Keratinocyte (primary cell): ENCODE results near the gene HRAS. TPM values are rescaled to one million over a fixed set of nuclear protein-coding genes. Genes with fewer than 3 reads are reported as not detected.
A peak's percentile ranks its signal among the peaks of the same experiment; 100 is the strongest.

Experiments used
- DNase-seq: peaks from one replicate; pipeline ENCODE4 v3.0.0-alpha.2; 2011; ENCODE audit warnings: low read depth, missing footprints, low spot score
- FAIRE-seq: peaks from 2 replicates; lab custom pipeline; 2011; peaks lifted over from hg19 to GRCh38; lab: Jason Lieb, UNC
- H2AFZ ChIP-seq: 2 replicates; pipeline ENCODE4 v1.6.0; 2012; ENCODE audit warnings: low read length, control low read depth, inconsistent platforms; ENCODE audit not compliant: control insufficient read depth
- H3K27ac ChIP-seq: 2 replicates; pipeline ENCODE4 v1.5.1; 2011; ENCODE audit warnings: low read length; ENCODE audit not compliant: control insufficient read depth, insufficient read depth
- H3K27me3 ChIP-seq: 3 replicates; pipeline ENCODE4 v1.6.0; 2011; ENCODE audit warnings: low read length; ENCODE audit not compliant: control insufficient read depth, insufficient read depth; ENCODE audit errors: extremely low read depth
- H3K36me3 ChIP-seq, 2 experiments: 2 replicates in 1 of 2; 3 replicates in 1 of 2; pipeline ENCODE4 v1.5.1; 2011; ENCODE audit warnings: low read length in 2 of 2, mild to moderate bottlenecking in 1 of 2; ENCODE audit not compliant: control insufficient read depth in 2 of 2, insufficient read depth in 2 of 2; ENCODE audit errors: extremely low read depth in 1 of 2
- H3K4me1 ChIP-seq: 3 replicates; pipeline ENCODE4 v1.5.1; 2011; ENCODE audit warnings: low read length; ENCODE audit not compliant: control insufficient read depth, insufficient read depth; ENCODE audit errors: extremely low read depth
- H3K4me2 ChIP-seq: 3 replicates; pipeline ENCODE4 v1.6.0; 2011; ENCODE audit warnings: low read depth, low read length; ENCODE audit not compliant: control insufficient read depth, insufficient read depth; ENCODE audit errors: extremely low read depth
- H3K4me3 ChIP-seq, 3 experiments: fragments of 200-600 bp in 1 of 3; sonication (generic) in 1 of 3; 2 replicates in 2 of 3; 3 replicates in 1 of 3; pipeline ENCODE4 v1.5.1; 2011 to 2016; ENCODE audit warnings: low read length in 3 of 3, mild to moderate bottlenecking in 3 of 3, control low read depth in 2 of 3, inconsistent platforms in 1 of 3, low read depth in 1 of 3, mixed read lengths in 1 of 3, mixed run types in 1 of 3, moderate library complexity in 1 of 3; ENCODE audit not compliant: control insufficient read depth in 2 of 3, insufficient read depth in 2 of 3; ENCODE audit errors: extremely low read depth in 1 of 3
- H3K79me2 ChIP-seq: 2 replicates; pipeline ENCODE4 v1.6.0; 2012; ENCODE audit warnings: low read length; ENCODE audit not compliant: control insufficient read depth, insufficient read depth
- H3K9ac ChIP-seq: 3 replicates; pipeline ENCODE4 v1.6.0; 2011; ENCODE audit warnings: low read length; ENCODE audit not compliant: control insufficient read depth, insufficient read depth; ENCODE audit errors: extremely low read depth
- H3K9me1 ChIP-seq: 3 replicates; pipeline ENCODE4 v1.6.0; 2011; ENCODE audit warnings: low read length; ENCODE audit not compliant: control insufficient read depth, insufficient read depth; ENCODE audit errors: extremely low read depth
- H3K9me3 ChIP-seq: 2 replicates; pipeline ENCODE4 v1.5.1; 2012; ENCODE audit warnings: low read depth, low read length; ENCODE audit not compliant: control insufficient read depth
- H4K20me1 ChIP-seq: 3 replicates; pipeline ENCODE4 v1.6.0; 2011; ENCODE audit warnings: low read length; ENCODE audit not compliant: control insufficient read depth, insufficient read depth; ENCODE audit errors: extremely low read depth
- EZH2 ChIP-seq: IDR thresholded peaks from one replicate; pipeline ENCODE4 v1.6.1; 2012; ENCODE audit warnings: inconsistent platforms, mild to moderate bottlenecking, low read length, moderate library complexity
- dilution Hi-C: fragments of 300-500 bp; cut with MboI; formaldehyde crosslinking; loops from one replicate; pipeline ENCODE4 v1.7.0; 2020; ENCODE audit warnings: low sequenced_read_pairs; ENCODE audit not compliant: extremely low pct_ligation_motif_present
- polyA plus RNA-seq, 5 experiments: library from polyadenylated mRNA; depleted of rRNA in 3 of 5; stranded (reverse) in 3 of 5; stranded (forward) in 1 of 5; unstranded in 1 of 5; fragments of >200 nt; gene quantifications; 1 replicate in 1 of 5; 2 replicates in 3 of 5; 3 replicates in 1 of 5; pipeline versions ENCODE4 v1.2.1 to v1.2.3, GENCODE V29; 2011 to 2012; ENCODE audit warnings: missing spikeins in 2 of 5, low read depth in 1 of 5, low replicate concordance in 1 of 5
- TF ChIP-seq, protein P1 (sequence below), 3 experiments: IDR thresholded peaks in 1 of 3; conservative IDR thresholded peaks in 1 of 3; optimal IDR thresholded peaks in 1 of 3; 2 replicates in 2 of 3; 3 replicates in 1 of 3; pipeline versions ENCODE3 to v1.5.1; 2011; ENCODE audit warnings: low read length in 3 of 3, mild to moderate bottlenecking in 3 of 3, moderate library complexity in 2 of 3, control low read depth in 1 of 3, inconsistent platforms in 1 of 3; ENCODE audit not compliant: insufficient read depth in 2 of 3; ENCODE audit errors: extremely low read depth in 1 of 3

HRAS gene
- polyA plus RNA-seq, 1 donor (not counting 4 experiments of a cell fraction or from before 2014, with no cell fraction given) = 112 TPM

DNA sequence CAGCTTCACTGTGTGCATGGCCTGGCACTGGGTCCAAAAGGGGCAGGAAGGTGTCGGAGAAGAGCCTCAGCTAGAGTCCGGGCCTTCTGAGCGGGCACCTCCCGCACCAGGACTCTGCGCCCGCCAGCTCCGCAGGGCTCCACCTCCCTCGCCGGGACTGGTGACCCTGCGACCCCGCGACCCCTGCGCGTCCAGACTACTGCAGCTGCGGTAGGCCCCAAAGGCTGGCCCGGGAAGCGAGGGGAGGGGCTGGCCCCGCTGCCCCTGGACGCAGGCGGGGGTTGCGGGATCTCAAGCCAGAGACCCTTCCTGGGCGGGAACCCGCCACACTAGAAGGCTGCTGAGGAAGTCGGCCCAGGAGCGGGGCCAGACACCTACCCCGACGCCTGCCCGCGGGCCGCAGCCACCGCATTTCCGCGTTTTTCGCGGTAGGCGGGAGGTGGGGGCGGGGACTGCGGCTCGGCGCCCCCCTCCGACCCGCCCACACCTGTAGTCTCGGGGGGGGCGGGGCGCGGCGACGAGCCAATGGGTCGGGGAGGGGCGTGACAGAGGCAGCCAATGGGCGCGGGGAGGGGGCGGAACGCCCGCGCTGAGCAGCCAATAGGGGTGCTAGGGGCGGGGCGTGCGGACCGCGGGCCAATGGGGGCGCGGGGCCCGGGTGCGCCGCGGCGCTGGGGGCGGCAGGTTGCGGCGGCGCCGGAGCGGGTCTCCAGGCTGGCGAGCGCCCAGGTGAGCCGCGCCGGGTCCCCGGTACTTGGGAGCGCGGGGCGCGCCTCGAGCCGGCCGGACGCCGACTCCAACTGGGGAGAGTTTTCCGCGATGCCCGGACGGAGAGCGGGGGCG is 25.1 kb upstream of the HRAS start, which contains the start of the genes LMNTD2 and RASSF7:
LMNTD2 (minus strand) TSS at position 434 of the 843 bp plus-strand sequence; CDS start at position 412, 22 bp downstream.
RASSF7 (plus strand) TSS at position 666 of the 843 bp plus-strand sequence. CDS start 799 bp downstream, outside the sequence.
- dilution Hi-C loops = no loop called here
- Histone ChIP-seq H3K9me1 (no peaks in the 10 kb centered on the region), H3K27ac (peak within 1 kb of the TSS; percentile 39), H3K27me3 (peaks cover 20% of the 10 kb centered on the region), H3K9me3 (no peaks in the 10 kb centered on the region), H2AFZ (peak within 1 kb of the TSS; percentile 22), H3K79me2 (peaks cover 16% of the 10 kb centered on the region), H3K4me3 (peak within 1 kb of the TSS; percentile 62 to 91 (median 74)), H3K4me2 (peak within 1 kb of the TSS; percentile 93), H3K4me1 (peaks cover 15% of the 10 kb centered on the region), H3K36me3 (peaks cover 4 to 16% of the 10 kb centered on the region in 2 experiments), H3K9ac (peak within 1 kb of the TSS; percentile 73), H4K20me1 (no peaks in the 10 kb centered on the region)
- TF ChIP-seq, protein P1, sequence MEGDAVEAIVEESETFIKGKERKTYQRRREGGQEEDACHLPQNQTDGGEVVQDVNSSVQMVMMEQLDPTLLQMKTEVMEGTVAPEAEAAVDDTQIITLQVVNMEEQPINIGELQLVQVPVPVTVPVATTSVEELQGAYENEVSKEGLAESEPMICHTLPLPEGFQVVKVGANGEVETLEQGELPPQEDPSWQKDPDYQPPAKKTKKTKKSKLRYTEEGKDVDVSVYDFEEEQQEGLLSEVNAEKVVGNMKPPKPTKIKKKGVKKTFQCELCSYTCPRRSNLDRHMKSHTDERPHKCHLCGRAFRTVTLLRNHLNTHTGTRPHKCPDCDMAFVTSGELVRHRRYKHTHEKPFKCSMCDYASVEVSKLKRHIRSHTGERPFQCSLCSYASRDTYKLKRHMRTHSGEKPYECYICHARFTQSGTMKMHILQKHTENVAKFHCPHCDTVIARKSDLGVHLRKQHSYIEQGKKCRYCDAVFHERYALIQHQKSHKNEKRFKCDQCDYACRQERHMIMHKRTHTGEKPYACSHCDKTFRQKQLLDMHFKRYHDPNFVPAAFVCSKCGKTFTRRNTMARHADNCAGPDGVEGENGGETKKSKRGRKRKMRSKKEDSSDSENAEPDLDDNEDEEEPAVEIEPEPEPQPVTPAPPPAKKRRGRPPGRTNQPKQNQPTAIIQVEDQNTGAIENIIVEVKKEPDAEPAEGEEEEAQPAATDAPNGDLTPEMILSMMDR (optimal IDR thresholded peaks at IDR 0.05 in 1 of 3, IDR thresholded peaks at IDR 0.05 in 1 of 3, conservative IDR thresholded peaks at IDR 0.05 in 1 of 3; ENCODE audit: extremely low read depth in 1 of 3, insufficient read depth in 2 of 3, low read length in 3 of 3) = no peak
- TF ChIP-seq EZH2 = no peak
- DNase-seq (no peak), FAIRE-seq (no peak)

DNA sequence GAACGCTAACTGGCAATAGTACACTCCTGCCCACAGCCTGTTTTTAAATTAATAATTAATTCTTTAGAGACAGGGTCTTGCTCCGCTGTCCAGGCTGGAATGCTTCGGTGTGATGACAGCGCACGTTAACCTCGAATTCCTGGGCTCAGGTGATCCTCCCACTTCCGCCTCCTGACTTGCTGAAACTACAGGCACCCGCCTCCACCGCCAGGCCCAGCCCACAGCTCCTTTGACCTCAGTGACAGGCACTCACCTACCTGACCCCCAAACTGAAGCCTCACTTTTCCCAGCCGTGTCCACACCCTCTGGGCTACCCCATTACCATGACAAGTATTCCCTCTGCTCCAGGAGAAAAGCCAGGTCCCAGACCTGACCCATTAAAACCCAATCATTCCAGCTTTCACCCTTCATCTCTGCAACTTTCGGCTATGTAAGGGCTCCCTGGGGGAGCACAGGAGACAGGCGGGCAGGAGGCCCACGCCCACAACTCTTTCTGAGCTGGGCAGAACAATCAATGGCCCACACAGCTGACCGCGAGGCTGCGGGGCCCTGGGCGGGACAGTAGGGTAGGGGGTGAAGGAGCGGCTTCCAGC is 24.4 kb upstream of the HRAS start:
- peak overlapping the region; percentile 56 for H3K9ac ChIP-seq
- no peak overlapping the region for H2AFZ ChIP-seq
- H3K36me3 ChIP-seq = peaks cover 4 to 16% of the 10 kb centered on the region in 2 experiments
- peak overlapping the region; percentile 50 to 62 (median 51) for H3K4me3 ChIP-seq
- TF ChIP-seq, protein P1 (optimal IDR thresholded peaks at IDR 0.05 in 1 of 3, IDR thresholded peaks at IDR 0.05 in 1 of 3, conservative IDR thresholded peaks at IDR 0.05 in 1 of 3; ENCODE audit: extremely low read depth in 1 of 3, insufficient read depth in 2 of 3, low read length in 3 of 3) = no peak
- no peak for TF ChIP-seq EZH2
- DNase-seq = no peak
- peaks cover 16% of the 10 kb centered on the region for H3K79me2 ChIP-seq
- H3K9me1 ChIP-seq = no peaks in the 10 kb centered on the region
- peaks cover 24% of the 10 kb centered on the region for H3K27me3 ChIP-seq
- H3K4me1 ChIP-seq = peaks cover 15% of the 10 kb centered on the region
- H3K9me3 ChIP-seq = no peaks in the 10 kb centered on the region
- peak overlapping the region; percentile 78 for H3K4me2 ChIP-seq
- no peaks in the 10 kb centered on the region for H4K20me1 ChIP-seq
- no peak for FAIRE-seq
- dilution Hi-C loops = no loop called here
- H3K27ac ChIP-seq = peak overlapping the region; percentile 39
